ENCODE measurements around the gene ADARB2.

- TF ChIP-seq CTCF (conservative IDR thresholded peaks at IDR 0.05 in 1 of 2, IDR thresholded peaks at IDR 0.05 in 1 of 2; ENCODE audit: low read depth in 1 of 2, low read length in 2 of 2) (no peak), EZH2 (IDR thresholded peaks at IDR 0.05; ENCODE audit: low read length, missing control alignments) (no peak)
Observed at GRCh38 chr10:1366811-1367425, 370.4 kb downstream of the ADARB2 start.
